ENCODE data around the gene APLP2.

GRCh38 chr11:130170345-130170744 lies 100.7 kb downstream of the APLP2 start:
- TF ChIP-seq CTCF (IDR thresholded peaks at IDR 0.05; ENCODE audit: insufficient read depth, low read length, poor library complexity, severe bottlenecking) (no peak), EZH2phosphoT487 (conservative IDR thresholded peaks at IDR 0.05; ENCODE audit: low read length) (no peak)
